ENCODE data around the gene CACNA2D2. TPM values are rescaled to one million over a fixed set of nuclear protein-coding genes. Genes with fewer than 3 reads are reported as not detected.

Gene CACNA2D2
- total RNA-seq, 1 experiment from 2014 or later, result 27.7 TPM

DNA sequence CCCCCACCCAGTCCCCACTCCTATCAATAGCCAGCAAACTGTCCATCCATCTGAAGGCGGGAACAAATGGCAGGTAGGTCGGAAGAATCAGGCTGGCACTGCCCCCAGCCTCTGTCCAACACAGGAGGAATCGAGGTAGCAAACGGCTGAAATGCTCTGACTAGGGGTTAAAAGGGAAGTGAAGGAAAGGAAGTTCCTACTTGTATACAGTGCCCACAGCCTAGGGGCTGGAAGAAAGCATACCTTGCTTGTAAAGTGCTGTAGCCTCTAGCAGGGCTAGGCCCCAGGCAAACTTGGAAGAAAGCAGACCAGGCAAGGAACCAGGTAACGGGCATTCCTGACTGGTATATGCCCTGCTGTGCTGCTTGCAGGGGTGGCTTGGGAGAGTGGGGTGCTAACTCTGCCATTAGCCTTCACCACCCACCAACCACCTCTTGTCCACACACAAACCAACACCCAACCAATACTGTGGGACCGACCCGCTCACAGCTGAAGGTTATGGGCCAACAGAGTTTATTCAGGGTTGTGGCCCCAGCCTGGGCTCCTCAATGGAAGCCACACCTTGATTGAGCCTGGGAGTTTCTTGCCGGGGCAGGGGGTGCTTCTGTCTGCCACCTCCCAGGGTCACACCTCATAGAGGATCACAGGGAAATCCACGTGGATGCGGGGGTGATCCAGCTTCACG is 177.8 kb downstream of the CACNA2D2 start:
- H3K4ac ChIP-seq (ENCODE audit: low read depth, low read length), result no peak overlapping the region
- no peak overlapping the region for H3K14ac ChIP-seq (ENCODE audit: insufficient read depth, low read length)
- H2AFZ ChIP-seq (ENCODE audit: low read length), result no peak overlapping the region
- H3K27me3 ChIP-seq (ENCODE audit: insufficient read depth, low read length), result no peaks in the 10 kb centered on the region
- no peak overlapping the region for H3K18ac ChIP-seq (ENCODE audit: insufficient read length, low read depth, low read length)
- no peak overlapping the region for H4K5ac ChIP-seq (ENCODE audit: insufficient read length, low read depth, low read length)
- H3T11ph ChIP-seq (ENCODE audit: low read length), result no peak overlapping the region
- no peak overlapping the region for H3K9ac ChIP-seq (ENCODE audit: extremely low read depth, insufficient read length, low read length)
- no peak for DNase-seq
- H3K4me1 Mint-ChIP-seq, result peaks cover 15 to 31% of the 10 kb centered on the region in 2 experiments
- no peak overlapping the region for H2BK12ac ChIP-seq (ENCODE audit: insufficient read length, low read depth, low read length)
- no peak overlapping the region for H3K27ac Mint-ChIP-seq
- TF ChIP-seq, protein P1, sequence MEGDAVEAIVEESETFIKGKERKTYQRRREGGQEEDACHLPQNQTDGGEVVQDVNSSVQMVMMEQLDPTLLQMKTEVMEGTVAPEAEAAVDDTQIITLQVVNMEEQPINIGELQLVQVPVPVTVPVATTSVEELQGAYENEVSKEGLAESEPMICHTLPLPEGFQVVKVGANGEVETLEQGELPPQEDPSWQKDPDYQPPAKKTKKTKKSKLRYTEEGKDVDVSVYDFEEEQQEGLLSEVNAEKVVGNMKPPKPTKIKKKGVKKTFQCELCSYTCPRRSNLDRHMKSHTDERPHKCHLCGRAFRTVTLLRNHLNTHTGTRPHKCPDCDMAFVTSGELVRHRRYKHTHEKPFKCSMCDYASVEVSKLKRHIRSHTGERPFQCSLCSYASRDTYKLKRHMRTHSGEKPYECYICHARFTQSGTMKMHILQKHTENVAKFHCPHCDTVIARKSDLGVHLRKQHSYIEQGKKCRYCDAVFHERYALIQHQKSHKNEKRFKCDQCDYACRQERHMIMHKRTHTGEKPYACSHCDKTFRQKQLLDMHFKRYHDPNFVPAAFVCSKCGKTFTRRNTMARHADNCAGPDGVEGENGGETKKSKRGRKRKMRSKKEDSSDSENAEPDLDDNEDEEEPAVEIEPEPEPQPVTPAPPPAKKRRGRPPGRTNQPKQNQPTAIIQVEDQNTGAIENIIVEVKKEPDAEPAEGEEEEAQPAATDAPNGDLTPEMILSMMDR (conservative IDR thresholded peaks at IDR 0.05), result no peak
- no peaks in the 10 kb centered on the region for H3K9me3 ChIP-seq (ENCODE audit: control insufficient read depth, low read depth, low read length)
- no peaks in the 10 kb centered on the region; the same call in 1 of the 2 replicates for H3K27me3 Mint-ChIP-seq (ENCODE audit: low read depth)
- H3K79me2 ChIP-seq (ENCODE audit: insufficient read depth, low read length), result peaks cover 4% of the 10 kb centered on the region; the same call in 1 of the 2 replicates
- no peak overlapping the region for H2AK5ac ChIP-seq (ENCODE audit: insufficient read length, low read length)
- H2BK5ac ChIP-seq (ENCODE audit: insufficient read length, low read length), result no peak overlapping the region
- no peak overlapping the region for H2BK15ac ChIP-seq (ENCODE audit: low read depth, low read length)
- peaks cover 6% of the 10 kb centered on the region for H3K79me1 ChIP-seq (ENCODE audit: insufficient read depth, low read depth, low read length, poor library complexity, severe bottlenecking)
- H4K20me1 ChIP-seq (ENCODE audit: control insufficient read depth, insufficient read depth, insufficient read length), result no peaks in the 10 kb centered on the region
- no peak overlapping the region for H3K56ac ChIP-seq (ENCODE audit: insufficient read length, low read depth, low read length)
- peaks cover 23% of the 10 kb centered on the region for H3K23me2 ChIP-seq (ENCODE audit: insufficient read length, low read depth, low read length, poor library complexity, severe bottlenecking)
- H3K4me1 ChIP-seq (ENCODE audit: insufficient read depth, low read length), result peaks cover 6% of the 10 kb centered on the region; the same call in 1 of the 2 replicates
- H3K4me2 ChIP-seq (ENCODE audit: insufficient read depth, insufficient read length, low read length), result no peak overlapping the region
- H3K36me3 Mint-ChIP-seq (ENCODE audit: insufficient read depth in 1 of 3, low read depth in 3 of 3), result peaks cover 19 to 39% (median 22%) of the 10 kb centered on the region in 3 experiments
- no peak overlapping the region for H3K23ac ChIP-seq (ENCODE audit: insufficient read length, low read depth, low read length)
- H3K9me3 Mint-ChIP-seq, result no peaks in the 10 kb centered on the region
- no peak overlapping the region for H2BK20ac ChIP-seq (ENCODE audit: low read depth, low read length, poor library complexity, severe bottlenecking)
- no peak overlapping the region for H4K8ac ChIP-seq (replicated peaks; ENCODE audit: insufficient read length, low read depth, low read length)
- WGBS (ENCODE audit: extremely low coverage, insufficient read length, low lambda C conversion rate), result no CpG with 5 or more reads among the region's 11 CpGs
- no peak overlapping the region for H3K27ac ChIP-seq (ENCODE audit: insufficient read length, low read depth, low read length)
- H2BK120ac ChIP-seq (ENCODE audit: low read depth, low read length, poor library complexity, severe bottlenecking), result no peak overlapping the region
- peak overlapping the region; percentile 88 to 96; a peak in 2 of 5 replicates for H3K4me3 Mint-ChIP-seq
- H4K91ac ChIP-seq (ENCODE audit: insufficient read length, low read depth, low read length), result no peak overlapping the region
